Measurements from ENCODE around the gene POLR2E.
A peak's percentile ranks its signal among the peaks of the same experiment; 100 is the strongest.
"Not testable (repeated sequence)": the region's sequence is repeated elsewhere in the genome, so short reads cannot be mapped to it uniquely, and the experiment has no call there.

The POLR2E gene

DNA sequence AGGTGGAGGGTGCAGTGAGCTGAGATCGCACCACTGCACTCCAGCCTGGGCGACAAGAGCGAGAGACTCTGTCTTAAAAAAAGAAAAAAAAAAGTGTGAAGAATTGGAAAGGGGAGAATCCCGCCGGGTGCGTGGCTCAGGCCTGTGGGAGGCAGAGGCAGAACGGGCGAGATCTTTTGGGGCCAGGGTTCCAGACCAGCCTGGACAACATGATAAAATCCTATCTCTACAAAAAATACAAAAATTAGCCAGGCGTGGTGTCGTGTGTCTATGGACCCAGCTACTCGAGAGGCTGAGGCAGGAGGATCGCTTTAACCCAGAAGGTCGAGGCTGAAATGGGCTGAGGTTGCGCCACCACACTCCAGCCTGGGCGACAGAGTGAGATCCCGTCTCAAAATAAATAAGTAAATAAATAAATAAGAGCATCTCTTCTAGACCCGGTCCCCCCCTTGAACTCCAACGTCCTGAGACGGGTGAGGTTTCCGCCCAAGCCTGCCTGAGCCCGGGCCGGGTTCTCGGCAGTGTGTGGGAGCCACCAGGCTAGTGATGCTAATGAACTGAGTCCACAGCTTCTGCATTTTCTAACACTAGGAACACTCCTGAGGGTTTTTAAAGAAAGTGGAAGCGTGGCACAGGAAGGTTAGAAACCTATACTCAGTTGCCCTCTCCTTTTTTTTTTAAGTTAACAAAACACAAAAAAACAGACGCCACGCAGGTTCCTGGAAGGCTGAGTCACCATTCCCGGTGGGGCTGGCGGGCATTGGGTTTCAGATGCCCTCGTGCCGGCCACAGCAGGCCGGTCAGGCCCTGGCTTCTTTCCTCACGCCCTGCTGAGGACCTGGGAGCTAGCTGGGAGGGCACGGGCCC lies 30.7 kb upstream of the POLR2E start:
- no peak for DNase-seq

DNA sequence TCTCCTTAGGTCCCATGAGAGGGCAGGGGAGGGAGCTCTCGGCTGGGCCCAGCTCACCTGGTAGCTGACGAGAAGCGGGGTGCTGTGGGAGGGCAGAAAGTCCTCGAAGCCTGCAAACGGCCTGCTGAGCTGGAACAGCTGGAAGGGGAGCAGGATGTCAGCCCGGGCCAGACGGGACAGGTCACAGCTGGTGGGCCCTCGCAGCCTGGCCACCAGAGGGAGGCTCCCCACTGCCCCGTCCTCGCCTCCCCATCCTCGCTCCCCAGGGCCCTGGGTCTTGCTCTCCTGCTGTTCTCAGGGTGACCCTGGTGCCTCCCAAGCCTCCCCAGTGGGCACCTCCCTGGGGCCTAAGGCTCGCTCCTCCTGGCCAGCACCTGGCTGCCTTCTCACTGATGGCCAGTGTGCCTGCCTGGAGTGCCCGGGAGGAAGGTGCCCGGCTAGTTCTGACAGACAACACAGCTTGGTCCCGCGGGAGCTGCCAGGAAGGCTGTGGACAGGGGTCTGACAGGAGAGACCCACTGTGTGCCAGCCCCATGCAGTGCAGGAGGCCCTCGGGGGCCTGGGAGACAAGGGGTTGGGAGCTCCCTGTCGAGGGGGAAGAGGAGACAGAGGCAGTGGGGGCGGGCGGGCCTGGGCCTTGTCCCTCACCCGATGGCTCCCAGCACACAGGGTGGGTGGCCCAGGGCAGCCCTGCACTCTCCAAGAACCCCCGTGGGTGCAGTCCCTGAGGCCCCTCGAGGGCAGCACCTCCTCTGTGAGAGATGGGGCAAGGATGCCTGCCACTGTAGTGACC lies 28.9 kb upstream of the POLR2E start:
- no peak for DNase-seq

DNA sequence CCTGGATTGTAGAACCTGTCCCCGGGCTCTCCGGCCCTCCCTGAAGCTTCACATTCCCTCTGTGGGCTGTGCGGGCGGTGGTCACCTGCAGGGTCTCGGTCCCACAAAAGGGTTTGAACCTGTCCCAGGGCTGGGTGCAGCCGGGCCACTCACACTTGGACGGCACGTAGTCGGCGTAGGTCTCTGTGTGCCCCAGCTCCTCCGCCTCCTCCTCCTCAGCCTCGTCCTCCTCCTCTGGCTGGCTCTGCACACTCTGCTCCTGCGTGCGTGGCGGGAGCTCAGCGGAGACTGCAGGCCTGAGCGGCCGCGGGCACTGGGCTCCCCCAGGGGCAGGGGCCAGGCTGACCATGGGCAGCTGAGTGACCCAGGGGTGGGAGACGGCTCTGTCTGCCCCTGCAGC lies 28.2 kb upstream of the POLR2E start:
- no peak for DNase-seq

DNA sequence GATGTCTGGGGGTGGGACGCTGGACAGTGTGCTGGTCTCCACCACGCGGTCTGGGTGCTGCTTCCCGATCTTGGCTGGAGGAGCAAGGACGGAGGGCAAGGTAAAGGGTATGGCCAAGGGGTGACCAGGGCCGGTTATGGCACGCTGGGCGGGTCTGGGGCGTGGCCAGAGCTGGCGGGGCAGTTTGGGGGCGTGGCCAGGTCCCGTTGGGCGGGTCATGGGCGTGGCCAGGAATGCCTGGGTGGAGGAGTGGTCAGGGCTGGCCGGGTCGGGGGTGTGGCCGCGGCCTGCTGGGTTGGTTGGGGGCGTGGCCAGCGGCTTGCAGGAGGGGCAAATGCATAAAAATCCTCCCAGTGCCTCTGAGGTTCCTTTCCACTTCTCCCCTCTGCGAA lies 27.8 kb upstream of the POLR2E start:
- DNase-seq: peak; percentile 83

DNA sequence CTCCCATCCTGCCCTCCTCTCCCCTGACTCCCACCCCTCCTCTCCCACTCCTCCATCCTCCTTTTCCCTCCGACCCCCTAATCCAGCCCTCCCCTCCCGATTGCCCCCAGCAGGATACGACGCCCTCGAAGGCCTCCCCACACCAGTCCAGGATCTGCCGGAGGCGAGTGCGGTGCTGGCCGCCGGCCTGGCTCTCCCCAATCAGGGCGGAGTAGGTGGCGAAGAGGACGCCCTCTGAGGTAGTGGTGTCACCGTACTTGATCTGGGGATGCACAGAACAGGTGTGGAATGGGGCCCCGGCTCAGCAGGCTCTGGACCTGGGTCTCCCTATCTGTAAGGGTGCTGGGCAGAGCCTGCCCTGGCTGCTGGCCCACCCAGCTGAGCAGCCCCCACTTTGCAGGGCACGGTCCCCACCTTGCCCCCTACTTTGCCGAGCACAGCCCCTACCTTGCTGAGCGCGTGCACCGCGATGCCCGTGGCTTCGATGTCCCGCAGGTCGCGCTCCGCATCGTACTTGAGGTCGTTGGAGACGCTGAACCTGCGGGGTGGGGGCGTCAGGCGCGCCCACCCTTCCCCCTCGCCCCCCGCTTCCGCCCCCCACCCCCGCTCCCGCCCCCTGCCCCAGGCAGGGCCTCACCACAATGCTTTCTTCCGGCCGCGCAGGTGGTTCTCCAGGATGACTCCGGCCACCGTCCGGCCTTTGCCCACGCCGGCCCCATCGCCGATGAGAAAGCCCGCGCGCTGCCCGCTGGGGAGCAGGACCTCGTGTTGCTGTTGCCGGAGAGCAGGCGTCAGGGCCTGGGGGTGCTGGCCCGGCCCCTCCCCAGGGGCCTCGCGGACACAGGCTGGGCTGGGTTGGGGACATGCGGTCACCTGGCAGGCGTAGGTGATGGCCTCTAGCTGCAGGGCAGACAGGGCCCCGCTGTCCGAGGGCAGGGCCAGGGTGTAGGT lies 27.1 kb upstream of the POLR2E start:
- no peak for DNase-seq

DNA sequence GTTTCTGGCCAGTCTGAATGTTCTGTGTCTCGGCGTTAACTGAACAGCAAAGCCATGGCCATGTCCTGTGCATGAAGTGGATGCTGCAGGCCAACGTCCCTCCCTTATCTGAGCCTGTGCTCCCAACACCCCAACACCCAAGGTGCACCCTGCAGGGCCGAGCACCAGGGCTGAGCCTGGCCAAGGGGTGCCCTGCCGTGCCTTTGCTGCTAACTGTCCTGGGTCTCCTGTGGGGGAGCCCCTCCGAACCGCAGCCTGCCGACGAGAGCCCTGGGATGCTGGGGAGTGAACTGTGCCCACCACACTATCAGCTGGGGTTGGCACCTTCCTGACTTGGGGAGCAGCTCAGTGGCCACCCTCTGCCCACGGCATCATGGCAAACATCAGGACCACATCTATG lies 26.2 kb upstream of the POLR2E start:
- no peak for DNase-seq

DNA sequence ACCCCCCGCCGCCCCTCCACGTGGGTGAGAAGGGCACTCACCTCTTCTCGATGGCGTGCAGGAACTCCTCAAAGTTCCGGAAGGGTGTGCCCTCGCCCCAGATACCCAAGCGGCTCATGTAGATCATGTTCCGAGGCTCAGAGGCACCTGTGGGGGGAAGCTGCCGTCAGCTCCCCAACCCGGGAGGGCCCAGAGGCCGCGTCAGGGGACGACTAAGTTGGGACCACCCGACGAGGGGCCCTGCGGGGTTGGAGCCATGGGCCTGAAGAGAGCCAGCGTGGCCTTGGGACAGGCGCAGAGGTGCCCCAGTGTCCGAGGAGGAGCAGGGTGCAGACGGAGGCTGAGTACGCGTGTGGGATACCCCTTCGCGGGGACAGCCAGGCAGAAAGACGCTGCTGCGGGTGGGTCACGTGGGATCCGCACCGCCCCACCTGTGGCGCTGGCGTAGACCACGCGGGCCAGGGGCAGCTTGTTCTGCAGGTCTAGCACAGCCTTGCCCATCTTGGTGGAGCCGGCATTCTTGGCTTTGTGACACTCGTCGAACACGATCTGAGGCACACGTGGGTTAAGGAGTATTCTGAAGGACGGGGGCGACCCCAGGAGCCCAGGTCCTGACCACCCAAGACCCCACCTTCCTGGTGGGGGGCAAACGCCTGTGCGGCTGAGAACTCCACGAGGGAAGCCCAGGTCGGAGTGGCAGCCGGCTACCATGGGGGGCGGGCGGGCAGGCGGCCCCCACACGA lies 24.5 kb upstream of the POLR2E start:
- DNase-seq: no peak

DNA sequence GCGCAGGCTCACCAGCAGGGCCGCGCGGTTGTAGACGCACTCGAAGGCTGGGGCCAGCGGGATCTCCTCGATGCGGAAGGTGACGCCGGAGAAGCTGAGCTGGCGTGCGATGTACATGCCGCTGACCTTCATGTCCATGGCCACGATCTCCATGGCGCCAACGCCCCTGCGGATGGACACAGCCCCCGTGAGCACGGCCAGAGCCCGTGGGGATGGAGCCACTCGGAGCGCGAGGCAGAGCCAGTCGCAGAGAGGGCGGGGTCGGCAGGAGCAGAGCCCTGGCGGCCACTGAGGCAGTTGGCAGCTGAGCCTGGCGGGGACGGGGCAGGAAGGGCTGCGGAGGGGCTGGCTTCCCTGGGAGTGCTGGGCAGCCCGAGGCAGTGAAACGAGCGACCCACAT lies 23.8 kb upstream of the POLR2E start:
- no peak for DNase-seq

DNA sequence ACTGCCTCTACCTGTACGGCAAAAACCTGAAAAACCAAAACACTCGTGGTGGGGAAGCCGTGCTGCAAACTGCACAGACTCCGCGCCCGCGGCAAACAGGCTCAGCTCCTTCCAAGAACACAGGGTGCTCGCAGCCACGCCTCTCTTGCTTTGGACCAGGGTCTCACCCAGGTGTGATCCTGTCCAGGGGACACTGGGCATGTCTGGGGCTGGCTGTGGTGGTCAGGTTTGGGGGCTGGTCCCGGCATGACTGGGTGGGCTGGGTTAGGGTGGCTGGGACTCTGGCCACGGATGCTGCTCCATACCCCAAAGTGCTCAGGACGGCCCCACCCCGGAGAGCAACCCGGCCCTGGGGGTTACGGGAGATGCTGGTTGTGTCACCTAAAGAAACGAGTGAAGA lies 22.5 kb upstream of the POLR2E start:
- no peak for DNase-seq

DNA sequence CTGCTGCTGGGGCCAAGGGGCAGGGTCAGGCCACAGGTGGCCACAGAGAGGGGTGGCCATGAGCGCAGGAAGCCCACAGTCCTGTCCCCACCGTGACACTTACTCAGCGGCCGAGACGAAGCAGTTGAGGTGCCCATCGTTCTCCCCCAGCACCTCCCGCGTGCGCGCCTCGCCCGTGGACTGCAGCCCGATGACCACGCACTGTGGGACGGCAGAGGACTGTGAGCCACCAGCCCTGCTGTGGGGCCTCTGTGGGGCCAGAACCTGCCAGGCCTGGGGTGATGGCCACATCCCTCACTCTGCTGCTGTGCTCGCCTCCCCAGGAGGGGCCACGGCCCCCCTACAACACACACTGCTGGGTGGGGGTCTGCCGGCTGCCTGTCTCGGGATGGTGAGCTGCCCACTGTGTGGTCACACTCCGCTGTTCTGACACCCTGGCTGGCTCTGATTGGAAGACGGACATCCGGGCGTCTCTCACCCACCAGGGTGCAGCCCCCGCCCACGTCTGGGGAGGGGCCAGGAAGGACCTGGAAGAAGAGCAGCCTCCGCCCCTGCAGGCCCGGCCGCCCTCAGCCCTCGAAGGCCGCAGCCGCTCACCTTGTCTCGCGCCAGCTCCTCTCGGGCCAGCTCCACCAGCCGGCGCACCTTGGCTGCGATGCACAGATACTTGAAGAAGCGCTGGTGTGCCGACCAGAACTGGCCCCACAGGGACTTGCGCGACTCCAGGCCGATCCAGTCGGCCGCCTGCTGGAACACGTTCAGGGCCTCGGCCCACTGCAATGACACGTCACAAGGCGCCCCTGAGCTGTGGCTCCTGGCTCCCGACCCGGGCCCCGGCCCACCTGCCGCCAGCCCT lies 21.8 kb upstream of the POLR2E start:
- DNase-seq: no peak

DNA sequence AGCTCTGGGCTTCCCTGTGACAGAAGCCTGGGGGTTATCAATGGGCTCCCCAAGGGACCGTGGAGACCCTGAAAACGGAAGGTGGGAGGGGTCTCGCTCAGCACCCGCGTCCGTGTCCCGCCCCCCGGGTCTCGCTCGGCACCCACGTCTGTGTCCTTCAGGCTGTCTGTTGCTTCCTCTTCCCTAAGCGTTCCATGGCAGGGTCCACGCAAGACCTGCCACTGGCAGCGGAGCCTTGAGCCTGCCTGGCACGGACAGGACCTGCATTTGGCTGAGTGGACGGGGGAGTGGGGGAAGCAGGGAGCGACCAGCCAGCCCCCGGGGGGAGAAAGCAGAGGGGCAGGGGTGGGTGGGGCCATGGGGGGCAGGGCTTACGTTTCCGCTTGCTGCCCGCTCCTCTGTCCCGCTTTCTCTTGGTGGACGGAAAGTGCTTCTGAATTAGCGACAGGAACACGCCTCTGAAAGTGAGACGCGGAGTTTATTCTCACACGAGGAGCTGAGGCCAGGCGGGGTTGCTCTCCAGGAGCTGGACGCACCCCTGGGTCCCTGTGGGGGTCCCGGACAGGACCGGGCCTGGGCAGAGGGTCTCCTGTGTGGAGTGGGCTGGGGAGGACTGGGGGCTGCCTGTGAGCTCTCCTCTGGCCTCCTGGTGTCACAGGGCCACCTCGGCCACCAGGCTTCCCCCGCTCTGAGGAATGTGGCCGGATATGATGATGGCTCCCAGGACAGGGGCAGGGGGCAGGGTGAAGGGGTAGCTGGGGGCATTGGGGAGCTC lies 20.7 kb upstream of the POLR2E start:
- DNase-seq: no peak

DNA sequence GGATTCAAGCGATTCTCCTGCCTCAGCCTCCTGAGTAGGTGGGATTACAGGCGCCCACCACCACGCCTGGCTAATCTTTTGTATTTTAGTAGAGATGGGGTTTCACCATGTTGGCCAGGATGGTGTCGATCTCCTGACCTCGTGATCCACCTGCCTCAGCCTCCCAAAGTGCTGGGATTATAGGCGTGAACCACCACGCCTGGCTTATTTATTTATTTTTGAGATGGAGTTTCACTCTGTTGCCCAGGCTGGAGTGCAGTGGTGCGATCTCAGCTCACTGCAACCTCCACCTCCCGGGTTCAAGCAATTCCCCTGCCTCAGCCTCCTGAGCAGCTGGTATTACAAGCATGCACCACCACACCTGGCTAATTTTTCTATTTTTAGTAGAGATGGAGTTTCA lies 19.6 kb upstream of the POLR2E start:
- DNase-seq: not testable (repeated sequence)

DNA sequence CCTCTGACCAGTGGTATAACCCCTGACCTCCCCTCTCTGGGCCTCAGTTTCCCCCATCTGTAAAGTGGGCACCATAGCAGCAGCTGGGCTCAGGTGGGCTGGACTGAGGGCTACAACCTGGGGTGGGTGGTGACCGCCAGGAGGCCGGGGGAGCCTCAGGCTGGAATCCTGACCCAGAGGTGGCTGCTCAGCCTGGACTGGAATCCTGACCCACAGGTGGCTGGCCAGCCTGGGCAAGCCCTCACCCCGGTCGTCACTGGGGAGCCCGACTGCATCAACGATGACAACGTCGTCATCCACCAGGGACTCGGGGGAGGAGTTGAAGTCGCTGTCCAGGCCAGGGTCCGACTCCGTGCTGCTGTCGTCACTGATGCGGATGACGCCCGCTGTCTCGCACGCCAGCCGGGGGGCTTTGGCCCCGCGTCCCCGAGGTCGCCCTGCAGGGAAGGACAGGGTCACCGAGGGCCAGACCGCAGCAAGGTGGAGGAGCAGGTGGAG lies 18.9 kb upstream of the POLR2E start:
- DNase-seq: no peak

DNA sequence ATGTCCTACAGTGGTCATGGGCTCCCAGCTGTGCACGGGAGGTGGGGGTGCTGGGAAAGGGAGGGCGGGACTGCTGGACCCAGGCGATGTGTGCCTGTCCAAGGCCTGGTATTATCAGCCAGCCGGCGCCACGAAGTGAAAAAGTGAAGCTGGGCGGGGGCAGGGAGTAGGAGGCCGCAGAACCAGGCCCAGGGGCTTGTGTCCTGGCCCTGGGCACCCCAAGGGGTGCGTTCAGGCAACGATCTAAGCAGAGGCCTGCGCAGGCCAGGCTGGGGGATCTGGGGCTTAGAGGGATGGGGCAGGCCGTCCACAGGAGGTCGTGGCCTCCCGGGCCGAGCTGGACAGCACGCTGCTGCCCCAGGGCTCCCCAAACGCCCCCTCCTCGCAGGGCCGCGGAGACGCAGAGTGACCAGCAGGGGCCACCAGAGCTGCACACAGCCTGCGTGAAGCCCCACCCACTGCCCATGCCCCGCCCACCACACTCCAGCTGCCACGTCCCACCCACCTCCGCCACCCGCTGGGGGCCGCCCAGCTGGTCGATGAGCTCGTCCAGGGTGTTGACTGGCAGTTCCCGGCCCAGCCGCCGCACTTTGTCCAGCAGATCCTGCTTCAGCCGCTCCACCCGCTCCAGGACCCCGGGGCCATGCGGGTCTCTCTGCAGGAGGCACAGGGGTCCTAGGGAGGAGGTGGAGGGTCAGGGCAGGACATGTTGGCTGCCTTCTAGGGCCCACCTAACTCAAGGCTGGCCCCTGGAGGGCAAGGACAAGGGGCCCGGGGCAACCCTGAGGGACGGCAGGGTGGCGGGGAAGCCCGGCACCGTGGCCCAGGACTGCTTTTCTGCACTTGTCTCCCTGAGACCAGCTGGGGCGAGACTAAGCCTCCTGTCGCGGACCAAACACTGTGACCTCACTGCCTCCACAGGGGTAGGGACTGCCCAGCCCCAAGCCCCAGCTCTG lies 18.1 kb upstream of the POLR2E start:
- peak; percentile 91 for DNase-seq

DNA sequence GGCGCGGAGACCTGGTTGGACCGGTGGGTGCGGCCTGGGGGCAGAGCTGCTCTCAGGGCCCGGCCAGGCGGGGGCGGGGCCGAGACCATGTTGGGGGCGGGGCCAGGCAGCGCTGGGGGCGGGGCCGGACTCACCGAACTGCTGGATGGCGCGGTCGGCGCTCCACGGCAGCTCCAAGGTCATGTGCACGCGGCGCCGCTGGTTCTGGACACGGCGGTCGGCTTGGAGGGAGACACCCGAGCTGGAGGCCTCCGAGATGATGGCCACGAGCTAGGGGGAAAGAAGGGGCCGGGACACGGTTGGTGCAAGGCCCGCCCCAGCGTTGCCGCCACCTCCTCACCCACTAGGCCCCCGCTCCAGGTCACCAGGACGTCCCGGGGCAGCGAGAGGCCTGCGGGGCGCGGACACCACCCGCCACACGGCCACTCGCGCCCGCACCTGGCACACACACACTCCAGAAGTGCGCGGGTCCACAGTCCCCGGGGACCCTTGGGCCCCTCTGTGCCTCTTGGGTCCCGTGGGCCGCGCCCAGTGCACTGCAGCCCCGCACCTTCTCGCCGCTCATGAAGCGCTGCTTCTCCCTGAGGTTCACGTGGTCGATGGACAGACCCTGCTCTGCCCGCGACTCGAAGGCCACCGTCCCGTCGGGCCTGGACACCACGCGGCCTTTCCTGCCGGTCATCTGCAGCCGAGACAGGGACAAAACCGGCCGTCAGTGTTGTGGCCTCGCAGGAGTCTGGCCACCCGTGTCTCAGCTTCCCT lies 17.3 kb upstream of the POLR2E start:
- no peak for DNase-seq

DNA sequence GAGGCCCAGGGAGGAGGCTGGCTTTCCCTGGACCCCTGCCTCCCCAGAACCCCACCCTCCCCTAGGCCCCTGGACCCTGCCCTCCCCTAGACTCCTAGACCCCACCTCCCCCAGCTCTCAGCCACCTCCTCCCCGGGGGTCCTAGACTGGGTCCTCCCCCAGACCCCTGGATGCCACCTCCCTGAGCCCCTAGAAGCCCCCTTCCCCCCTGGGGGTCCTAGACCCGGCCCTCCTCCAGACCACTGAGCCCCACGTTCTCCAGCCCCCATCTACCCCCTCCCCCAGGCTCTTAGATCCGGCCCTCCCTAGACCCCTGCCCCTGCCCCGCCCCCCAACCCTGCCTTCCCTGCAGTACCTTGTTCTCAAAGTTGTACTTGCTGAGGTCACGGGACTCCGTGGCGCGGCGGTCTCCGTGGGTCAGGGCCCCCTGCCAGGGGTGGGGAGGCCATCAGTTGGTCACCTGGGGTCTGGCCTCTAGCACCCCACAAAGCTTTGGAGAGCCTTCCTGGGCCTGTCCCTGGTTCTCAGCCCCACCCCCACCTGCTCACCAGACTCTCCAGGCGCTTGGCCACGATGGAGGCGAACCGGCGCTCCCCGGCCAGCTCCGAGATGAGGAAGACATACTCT lies 16.6 kb upstream of the POLR2E start:
- DNase-seq: no peak

DNA sequence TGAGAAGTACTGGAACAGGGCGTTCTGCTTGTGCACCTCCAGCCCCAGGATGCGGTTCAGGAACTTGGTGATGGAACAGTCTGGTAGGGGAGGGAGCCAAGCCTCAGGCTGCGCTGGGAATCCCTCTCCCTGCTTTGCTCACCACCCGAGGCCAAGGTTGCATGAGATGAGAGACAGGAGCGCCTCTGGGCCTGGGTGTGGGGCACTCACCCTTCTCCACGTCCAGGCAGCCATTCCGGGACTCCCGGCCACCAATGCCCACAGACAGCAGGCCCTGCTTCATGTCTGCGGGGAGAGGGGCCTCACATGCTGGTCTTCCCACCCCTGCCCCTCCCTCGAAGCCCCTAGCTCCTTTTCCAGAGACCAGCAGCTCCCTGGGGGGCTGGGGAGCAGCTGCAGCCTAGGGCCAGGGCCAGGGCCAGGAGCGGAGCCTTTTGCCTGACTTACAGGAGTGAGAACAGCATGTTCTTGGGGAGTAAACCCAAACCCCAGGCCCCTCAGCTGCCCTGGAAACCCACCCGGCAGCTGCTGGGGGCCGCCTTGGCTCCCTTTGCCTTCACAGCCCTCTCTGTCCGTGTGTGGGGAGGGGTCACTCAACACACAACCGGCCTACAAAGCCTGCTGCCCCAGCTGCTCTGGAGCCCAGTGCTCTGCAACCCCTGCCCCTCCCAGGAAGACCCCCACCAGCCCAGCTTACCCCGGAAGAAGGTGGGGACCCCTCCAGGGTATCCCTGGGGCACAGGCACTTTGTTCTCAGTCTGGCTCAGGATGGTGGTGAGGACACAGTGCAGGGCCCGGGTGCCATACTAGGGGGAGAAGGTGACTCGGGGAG lies 15.8 kb upstream of the POLR2E start:
- DNase-seq: no peak
